GM18526 (cell line): ENCODE results near the gene SCUBE1.

Source experiments
- POLR2A ChIP-seq: IDR thresholded peaks from 3 replicates; pipeline ENCODE4 v1.6.1; 2011; ENCODE audit not compliant: insufficient read length; ENCODE audit errors: extremely low read depth

Gene SCUBE1

GRCh38 chr22:43375951-43376455 is 32.8 kb upstream of the SCUBE1 start:
- no peak for TF ChIP-seq POLR2A

- TF ChIP-seq POLR2A, result no peak
These were observed 26.9 kb upstream of the SCUBE1 start for GRCh38 chr22:43370036-43370435.

GRCh38 chr22:43365715-43366440 is 22.7 kb upstream of the SCUBE1 start:
- TF ChIP-seq POLR2A, result no peak

GRCh38 chr22:43364169-43364435 is 20.9 kb upstream of the SCUBE1 start:
- TF ChIP-seq POLR2A, result no peak

- TF ChIP-seq POLR2A, result no peak
These were observed 20.4 kb upstream of the SCUBE1 start for GRCh38 chr22:43363315-43364168.

GRCh38 chr22:43360576-43360975 is 17.4 kb upstream of the SCUBE1 start:
- TF ChIP-seq POLR2A, result no peak

GRCh38 chr22:43356881-43357280 is 13.7 kb upstream of the SCUBE1 start:
- no peak for TF ChIP-seq POLR2A

- TF ChIP-seq POLR2A, result no peak
These were observed 8.8 kb upstream of the SCUBE1 start for GRCh38 chr22:43351966-43352345.

GRCh38 chr22:43349636-43350035 is 6.5 kb upstream of the SCUBE1 start:
- TF ChIP-seq POLR2A, result no peak

- no peak for TF ChIP-seq POLR2A
These were observed 3.4 kb upstream of the SCUBE1 start for GRCh38 chr22:43346521-43346929.

- no peak for TF ChIP-seq POLR2A
These were observed 2.7 kb upstream of the SCUBE1 start for GRCh38 chr22:43345761-43346301.

GRCh38 chr22:43345356-43345755 is 2.2 kb upstream of the SCUBE1 start:
- TF ChIP-seq POLR2A, result no peak

- no peak for TF ChIP-seq POLR2A
These were observed 1.3 kb upstream of the SCUBE1 start for GRCh38 chr22:43344520-43344787.

GRCh38 chr22:43343670-43344519 is 723 bp upstream of the SCUBE1 start:
- TF ChIP-seq POLR2A, result no peak
